GM13976 (cell line): Measurements from ENCODE around the gene PTPRA.

Experiments
- DNase-seq: peaks from one replicate; pipeline ENCODE4 v3.0.0; 2012; ENCODE audit warnings: low spot score
- in situ Hi-C: fragments of 300-500 bp; cut with MboI; formaldehyde crosslinking; loops from one replicate; pipeline ENCODE4 v1.12.0; 2022; ENCODE audit warnings: low sequenced_read_pairs, mixed read lengths, inconsistent platforms; ENCODE audit not compliant: unreplicated experiment
- TF ChIP-seq, protein P1 (sequence below): IDR thresholded peaks from 2 replicates; pipeline ENCODE4 v1.5.1; 2012; ENCODE audit warnings: borderline replicate concordance, mild to moderate bottlenecking; ENCODE audit not compliant: insufficient read depth; ENCODE audit errors: extremely low read depth, missing control alignments, control extremely low read depth

Gene PTPRA

GRCh38 chr20:2839732-2840137 lies 33.5 kb upstream of the PTPRA start:
- TF ChIP-seq, protein P1, sequence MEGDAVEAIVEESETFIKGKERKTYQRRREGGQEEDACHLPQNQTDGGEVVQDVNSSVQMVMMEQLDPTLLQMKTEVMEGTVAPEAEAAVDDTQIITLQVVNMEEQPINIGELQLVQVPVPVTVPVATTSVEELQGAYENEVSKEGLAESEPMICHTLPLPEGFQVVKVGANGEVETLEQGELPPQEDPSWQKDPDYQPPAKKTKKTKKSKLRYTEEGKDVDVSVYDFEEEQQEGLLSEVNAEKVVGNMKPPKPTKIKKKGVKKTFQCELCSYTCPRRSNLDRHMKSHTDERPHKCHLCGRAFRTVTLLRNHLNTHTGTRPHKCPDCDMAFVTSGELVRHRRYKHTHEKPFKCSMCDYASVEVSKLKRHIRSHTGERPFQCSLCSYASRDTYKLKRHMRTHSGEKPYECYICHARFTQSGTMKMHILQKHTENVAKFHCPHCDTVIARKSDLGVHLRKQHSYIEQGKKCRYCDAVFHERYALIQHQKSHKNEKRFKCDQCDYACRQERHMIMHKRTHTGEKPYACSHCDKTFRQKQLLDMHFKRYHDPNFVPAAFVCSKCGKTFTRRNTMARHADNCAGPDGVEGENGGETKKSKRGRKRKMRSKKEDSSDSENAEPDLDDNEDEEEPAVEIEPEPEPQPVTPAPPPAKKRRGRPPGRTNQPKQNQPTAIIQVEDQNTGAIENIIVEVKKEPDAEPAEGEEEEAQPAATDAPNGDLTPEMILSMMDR = no peak
- no peak for DNase-seq
- in situ Hi-C loops = no loop called here

- TF ChIP-seq, protein P1 = no peak
- DNase-seq = peak; percentile 99
- in situ Hi-C loops = no loop called here
These were observed 32.9 kb upstream of the PTPRA start, which contains the start of the genes PCED1A and VPS16 for GRCh38 chr20:2840138-2840966. Gene PCED1A, minus strand, starts transcription at chr20:2840655. Its CDS starts 743 bp downstream, at chr20:2839912. Gene VPS16, plus strand, starts transcription at chr20:2840745. Its CDS starts 30 bp downstream, at chr20:2840775.

DNA sequence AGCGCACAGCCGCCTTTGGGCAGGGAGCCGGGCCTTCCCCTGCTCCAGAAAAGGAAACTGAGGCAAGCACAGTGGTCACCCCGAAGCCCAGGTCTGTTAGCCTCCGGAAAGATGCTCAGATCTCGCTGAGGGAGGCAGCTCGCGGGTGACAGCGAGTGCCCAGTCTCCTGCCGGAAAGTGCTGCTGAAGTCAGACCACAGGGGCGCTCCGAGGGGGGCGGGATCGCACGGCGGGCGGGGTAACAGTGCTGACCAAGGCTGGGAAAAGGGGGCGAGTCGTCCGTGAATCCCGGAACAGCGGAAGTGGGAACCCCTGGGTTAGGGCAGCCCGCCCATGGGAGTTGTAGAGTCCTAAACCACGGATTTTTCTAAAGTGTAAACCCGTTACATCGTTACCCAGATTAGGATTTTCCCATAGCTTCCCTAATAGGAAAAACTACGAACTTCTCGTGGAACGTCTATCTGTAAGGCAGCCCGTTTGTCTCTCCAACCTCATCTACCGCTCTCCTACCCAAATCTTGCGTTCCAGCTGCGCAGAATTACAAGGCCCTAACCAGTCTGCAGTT lies 32.2 kb upstream of the PTPRA start:
- TF ChIP-seq, protein P1 = no peak
- in situ Hi-C loops = no loop called here
- peak; percentile 77 for DNase-seq

DNA sequence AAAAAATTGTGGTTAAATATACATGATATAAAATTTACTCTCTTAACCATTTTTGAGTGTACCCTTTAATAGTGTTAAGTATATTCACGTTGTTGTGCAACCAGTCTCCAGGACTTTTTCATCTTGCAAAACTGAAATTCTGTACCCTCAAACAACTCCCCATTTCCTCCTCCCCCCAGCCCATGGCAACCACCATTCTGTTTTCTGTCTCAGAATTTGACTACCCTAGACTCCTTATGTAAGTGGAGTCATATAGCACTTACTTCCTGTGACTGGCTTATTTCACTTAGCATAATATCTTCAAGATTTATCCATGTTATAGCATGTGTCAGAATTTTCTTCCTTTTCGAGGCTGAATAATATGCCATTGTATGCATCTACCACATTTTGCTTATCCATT lies 27.7 kb upstream of the PTPRA start:
- in situ Hi-C loops = no loop called here
- TF ChIP-seq, protein P1 = no peak
- no peak for DNase-seq

DNA sequence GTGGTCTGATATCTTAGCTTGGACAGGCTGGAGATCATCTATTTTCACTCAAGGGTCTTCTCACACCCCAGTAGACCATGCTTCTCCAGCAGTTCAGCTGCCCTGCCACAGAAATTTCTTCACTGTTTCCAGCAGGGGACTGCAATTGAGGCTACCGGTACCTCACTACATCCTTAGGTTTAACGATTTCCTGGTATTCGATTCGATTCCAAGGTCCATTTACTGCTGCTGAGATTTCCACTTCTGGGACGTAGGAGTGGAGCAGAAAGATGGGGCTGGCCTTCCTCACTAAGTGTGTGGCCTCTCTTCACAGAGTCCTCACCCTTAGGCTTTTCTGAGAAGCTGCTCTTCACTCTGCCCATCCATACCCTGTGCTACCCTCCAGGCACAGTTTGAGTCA lies 26.6 kb upstream of the PTPRA start:
- peak; percentile 1 for DNase-seq
- in situ Hi-C loops = no loop called here
- TF ChIP-seq, protein P1 = no peak

- TF ChIP-seq, protein P1 = no peak
- in situ Hi-C loops = no loop called here
These were observed 25.5 kb upstream of the PTPRA start for GRCh38 chr20:2847802-2848201.

More at GRCh38 chr20:2847802-2848201, 25.5 kb upstream of the PTPRA start:
- no peak for DNase-seq
